Astrocyte (in vitro differentiated cells and primary cell): ENCODE measurements around the gene ZNF629. TPM values are rescaled to one million over a fixed set of nuclear protein-coding genes. Genes with fewer than 3 reads are reported as not detected.
A peak's percentile ranks its signal among the peaks of the same experiment; 100 is the strongest.

Experiments
- DNase-seq: peaks from one replicate; pipeline ENCODE4 v3.0.0-alpha.2; 2010; ENCODE audit warnings: low read depth
- FAIRE-seq: peaks from 2 replicates; lab custom pipeline; 2011; peaks lifted over from hg19 to GRCh38; lab: Jason Lieb, UNC
- H2AFZ ChIP-seq: 2 replicates; pipeline ENCODE4 v1.6.0; 2012; ENCODE audit warnings: low read depth, low read length, inconsistent platforms
- H3K27ac ChIP-seq: 2 replicates; pipeline ENCODE4 v1.5.1; 2011; ENCODE audit warnings: low read depth, low read length, inconsistent platforms
- H3K27me3 ChIP-seq: 2 replicates; pipeline ENCODE4 v1.6.0; 2011; ENCODE audit warnings: low read length, inconsistent platforms; ENCODE audit not compliant: insufficient read depth
- H3K36me3 ChIP-seq: 2 replicates; pipeline ENCODE4 v1.5.1; 2011; ENCODE audit warnings: low read length, inconsistent platforms; ENCODE audit not compliant: insufficient read depth
- H3K4me1 ChIP-seq: 2 replicates; pipeline ENCODE4 v1.5.1; 2011; ENCODE audit warnings: low read length, inconsistent platforms; ENCODE audit not compliant: insufficient read depth
- H3K4me2 ChIP-seq: 2 replicates; pipeline ENCODE4 v1.6.0; 2012; ENCODE audit warnings: low read length, inconsistent platforms
- H3K4me3 ChIP-seq: 2 replicates; pipeline ENCODE4 v1.5.1; 2011; ENCODE audit warnings: low read depth, mild to moderate bottlenecking, low read length, inconsistent platforms; ENCODE audit not compliant: insufficient read depth
- H3K79me2 ChIP-seq: 2 replicates; pipeline ENCODE4 v1.6.0; 2012; ENCODE audit warnings: mild to moderate bottlenecking, low read length, inconsistent platforms; ENCODE audit not compliant: insufficient read depth
- H3K9ac ChIP-seq: 2 replicates; pipeline ENCODE4 v1.6.0; 2012; ENCODE audit warnings: mild to moderate bottlenecking, low read length, inconsistent platforms
- H3K9me3 ChIP-seq: 2 replicates; pipeline ENCODE4 v1.5.1; 2012; ENCODE audit warnings: low read depth, mild to moderate bottlenecking, low read length, inconsistent platforms; ENCODE audit not compliant: insufficient read depth
- H4K20me1 ChIP-seq: 2 replicates; pipeline ENCODE4 v1.6.0; 2012; ENCODE audit warnings: low read length, inconsistent platforms; ENCODE audit not compliant: insufficient read depth
- H3K27ac Mint-ChIP-seq: one replicate; pipeline ENCODE4 v1.8.0; 2021; ENCODE audit warnings: mild to moderate bottlenecking, mixed read lengths; ENCODE audit not compliant: unreplicated experiment
- H3K27me3 Mint-ChIP-seq: one replicate; pipeline ENCODE4 v1.8.0; 2021; ENCODE audit warnings: low read depth, mixed read lengths; ENCODE audit not compliant: unreplicated experiment
- H3K36me3 Mint-ChIP-seq: one replicate; pipeline ENCODE4 v1.8.0; 2021; ENCODE audit warnings: low read depth, mixed read lengths; ENCODE audit not compliant: unreplicated experiment
- H3K4me1 Mint-ChIP-seq: one replicate; pipeline ENCODE4 v1.8.0; 2021; ENCODE audit warnings: low read depth, mixed read lengths; ENCODE audit not compliant: unreplicated experiment
- H3K4me3 Mint-ChIP-seq: one replicate; pipeline ENCODE4 v1.8.0; 2021; ENCODE audit warnings: mild to moderate bottlenecking, moderate library complexity, mixed read lengths; ENCODE audit not compliant: unreplicated experiment
- H3K9me3 Mint-ChIP-seq: one replicate; pipeline ENCODE4 v1.8.0; 2021; ENCODE audit warnings: mild to moderate bottlenecking, mixed read lengths; ENCODE audit not compliant: unreplicated experiment
- CTCF ChIP-seq: IDR thresholded peaks from 2 replicates; pipeline ENCODE4 v1.5.1; 2011; ENCODE audit warnings: low read depth, mild to moderate bottlenecking, inconsistent platforms, low read length, moderate library complexity; ENCODE audit not compliant: insufficient read depth
- EZH2 ChIP-seq: IDR thresholded peaks from 2 replicates; pipeline ENCODE4 v1.6.1; 2012; ENCODE audit warnings: mild to moderate bottlenecking, low read length, inconsistent platforms; ENCODE audit not compliant: insufficient read depth
- total RNA-seq: library from RNA; stranded (reverse); gene quantifications from 2 replicates; pipeline ENCODE4 v1.2.1, GENCODE V29; 2021

ZNF629 gene
- total RNA-seq, 1 donor from 2014 or later = 17.6 TPM

- no peak for TF ChIP-seq EZH2
- no peak for TF ChIP-seq CTCF
- DNase-seq (peak; percentile 34), FAIRE-seq (no peak)
- Mint-ChIP-seq H3K9me3 (no peaks in the 10 kb centered on the region), H3K36me3 (peaks cover 9% of the 10 kb centered on the region), H3K4me1 (peaks cover 7% of the 10 kb centered on the region), H3K27ac (peak overlapping the region; percentile 10), H3K27me3 (no peaks in the 10 kb centered on the region), H3K4me3 (peak overlapping the region; percentile 88)
- Histone ChIP-seq H3K27ac (peak overlapping the region; percentile 51), H3K36me3 (peaks cover 22% of the 10 kb centered on the region), H3K79me2 (peaks cover 32% of the 10 kb centered on the region), H3K9me3 (no peaks in the 10 kb centered on the region), H3K4me1 (peaks cover 11% of the 10 kb centered on the region), H4K20me1 (peaks cover 17% of the 10 kb centered on the region), H3K27me3 (no peaks in the 10 kb centered on the region), H3K4me3 (peak overlapping the region; percentile 71), H2AFZ (no peak overlapping the region), H3K9ac (peak overlapping the region; percentile 74), H3K4me2 (peak overlapping the region; percentile 86)
Measured at GRCh38 chr16:30747331-30747730, 39.7 kb downstream of the ZNF629 start.

DNA sequence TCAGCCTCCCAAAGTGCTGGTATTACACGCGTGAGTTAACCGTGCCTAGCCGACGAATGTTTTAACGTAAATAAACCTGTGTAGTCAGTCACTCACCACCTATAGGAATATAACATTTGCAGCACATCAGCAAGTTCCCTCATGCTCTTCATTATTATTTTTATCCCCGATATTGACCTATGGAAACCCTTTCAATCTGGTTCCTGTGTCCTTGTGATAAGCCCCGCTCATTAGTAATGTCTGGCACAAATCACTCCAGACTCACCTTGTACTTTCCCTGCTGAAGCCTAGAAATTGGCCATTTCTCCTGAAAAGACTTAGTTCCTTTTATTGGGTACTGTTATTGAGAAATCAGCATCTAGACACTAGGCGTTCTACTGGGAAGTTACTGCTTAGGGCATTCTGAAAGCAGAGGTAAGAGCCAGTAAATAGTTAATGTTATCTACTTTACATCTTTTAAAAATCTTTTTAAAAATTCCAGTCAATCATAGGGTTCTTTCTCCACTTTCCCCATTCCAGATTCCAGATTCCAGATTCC lies 40.3 kb downstream of the ZNF629 start:
- no peak overlapping the region for H3K27ac Mint-ChIP-seq
- Histone ChIP-seq H3K4me2 (no peak overlapping the region), H4K20me1 (peaks cover 23% of the 10 kb centered on the region), H3K27me3 (no peaks in the 10 kb centered on the region), H3K9me3 (no peaks in the 10 kb centered on the region), H3K36me3 (peaks cover 29% of the 10 kb centered on the region), H3K9ac (no peak overlapping the region), H3K79me2 (peaks cover 32% of the 10 kb centered on the region), H2AFZ (no peak overlapping the region), H3K27ac (no peak overlapping the region), H3K4me3 (no peak overlapping the region), H3K4me1 (peaks cover 15% of the 10 kb centered on the region)
- H3K9me3 Mint-ChIP-seq = no peaks in the 10 kb centered on the region
- H3K36me3 Mint-ChIP-seq = peaks cover 13% of the 10 kb centered on the region
- H3K4me1 Mint-ChIP-seq = peaks cover 11% of the 10 kb centered on the region
- FAIRE-seq (no peak), DNase-seq (no peak)
- TF ChIP-seq EZH2 (no peak), CTCF (no peak)
- H3K4me3 Mint-ChIP-seq = peak overlapping the region; percentile 88
- H3K27me3 Mint-ChIP-seq = no peaks in the 10 kb centered on the region

GRCh38 chr16:30745082-30745481 lies 41.9 kb downstream of the ZNF629 start:
- Histone ChIP-seq H3K27me3 (no peaks in the 10 kb centered on the region), H3K4me1 (peaks cover 31% of the 10 kb centered on the region), H3K9me3 (no peaks in the 10 kb centered on the region), H3K9ac (no peak overlapping the region), H3K36me3 (peaks cover 23% of the 10 kb centered on the region), H3K79me2 (peaks cover 19% of the 10 kb centered on the region), H3K27ac (no peak overlapping the region), H3K4me2 (no peak overlapping the region), H3K4me3 (no peak overlapping the region), H4K20me1 (peaks cover 29% of the 10 kb centered on the region), H2AFZ (no peak overlapping the region)
- Mint-ChIP-seq H3K4me1 (peaks cover 27% of the 10 kb centered on the region), H3K27ac (no peak overlapping the region), H3K36me3 (peaks cover 11% of the 10 kb centered on the region), H3K4me3 (no peak overlapping the region), H3K9me3 (no peaks in the 10 kb centered on the region), H3K27me3 (no peaks in the 10 kb centered on the region)
- DNase-seq (no peak), FAIRE-seq (no peak)
- TF ChIP-seq CTCF (no peak), EZH2 (no peak)
